Esophagus muscularis mucosa (tissue), 3 donors: ENCODE measurements around the gene ST3GAL3.

Experiments
- EP300 ChIP-seq: sonication (generic); formaldehyde crosslinking; IDR thresholded peaks from one replicate; pipeline ENCODE4 v1.6.1; 2017; ENCODE audit warnings: antibody characterized with exemption
- POLR2AphosphoS5 ChIP-seq, 2 donors: sonication (generic); formaldehyde crosslinking; IDR thresholded peaks; one replicate each; pipeline ENCODE4 v1.6.1; 2017; ENCODE audit warnings: antibody characterized with exemption in 2 of 2

DNA sequence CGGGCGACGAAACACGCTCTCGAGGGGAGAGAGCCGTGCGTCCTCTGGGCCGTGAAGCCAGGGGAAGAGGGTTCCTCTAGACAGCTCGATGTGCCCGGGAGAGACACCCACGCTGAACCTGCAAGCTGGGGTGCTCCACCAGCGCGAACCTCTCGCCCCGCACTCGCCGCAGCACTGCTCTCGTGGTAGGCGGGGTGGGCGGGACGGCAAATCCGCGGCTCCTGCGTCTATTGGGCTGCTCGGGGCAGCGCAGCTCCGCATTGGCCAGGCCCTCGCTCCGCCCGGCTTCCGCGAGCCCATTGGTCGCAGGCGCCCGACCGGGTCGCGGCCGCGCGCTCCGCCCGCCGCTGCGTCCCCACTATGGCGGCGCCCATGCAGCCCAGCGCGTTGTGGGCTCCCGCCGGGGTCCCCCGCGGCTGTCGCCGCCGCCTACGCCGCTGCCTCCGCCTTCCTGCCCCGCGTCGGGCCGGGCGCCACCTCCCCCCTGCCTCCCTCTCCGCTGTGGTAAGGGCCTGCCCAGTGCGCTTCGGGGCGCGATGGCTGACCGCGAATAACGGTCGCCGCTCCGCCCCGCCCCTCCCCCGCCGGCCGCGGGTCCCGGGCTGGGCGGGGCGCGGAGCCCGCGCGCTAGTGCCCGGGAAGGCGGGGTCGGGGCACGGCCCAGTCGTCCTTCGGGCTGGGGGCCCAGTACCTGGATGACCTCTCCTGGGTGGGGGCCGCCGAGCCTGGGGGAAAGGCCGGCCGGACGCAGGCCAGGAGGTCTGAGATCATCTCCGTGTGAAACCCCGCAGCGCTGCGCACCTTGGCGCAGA, at the start of gene ST3GAL3:
- TF ChIP-seq EP300 (no peak), POLR2AphosphoS5 (IDR thresholded peaks at IDR 0.05) (peak; percentile 84 to 85)
